GM10266 (cell line): ENCODE results near the gene LIMS4.
"Not testable (repeated sequence)": the region's sequence is repeated elsewhere in the genome, so short reads cannot be mapped to it uniquely, and the experiment has no call there.

ENCODE experiments used
- DNase-seq: peaks from one replicate; pipeline ENCODE4 v3.0.0; 2012; ENCODE audit errors: extremely low spot score

The LIMS4 gene

GRCh38 chr2:110472171-110473058, at the start of gene LIMS4:
TSS of gene LIMS4 (minus strand) at chr2:110472816. CDS start at chr2:110472778, 38 bp downstream.
- not testable (repeated sequence) for DNase-seq

GRCh38 chr2:110499755-110500377, 27.2 kb upstream of the LIMS4 start:
- not testable (repeated sequence) for DNase-seq

GRCh38 chr2:110496027-110496426, 23.4 kb upstream of the LIMS4 start:
- DNase-seq: not testable (repeated sequence)

- not testable (repeated sequence) for DNase-seq
Observed at GRCh38 chr2:110494488-110494887, 21.9 kb upstream of the LIMS4 start.

- DNase-seq: not testable (repeated sequence)
Observed at GRCh38 chr2:110488991-110489390, 16.4 kb upstream of the LIMS4 start.

GRCh38 chr2:110482697-110483096, 10.1 kb upstream of the LIMS4 start:
- DNase-seq: not testable (repeated sequence)

GRCh38 chr2:110481200-110481599, 8.6 kb upstream of the LIMS4 start:
- not testable (repeated sequence) for DNase-seq

- not testable (repeated sequence) for DNase-seq
Observed at GRCh38 chr2:110480084-110480483, 7.5 kb upstream of the LIMS4 start.

GRCh38 chr2:110477370-110477769, 4.8 kb upstream of the LIMS4 start:
- not testable (repeated sequence) for DNase-seq

GRCh38 chr2:110476952-110477351, 4.3 kb upstream of the LIMS4 start:
- not testable (repeated sequence) for DNase-seq

- DNase-seq: not testable (repeated sequence)
Observed at GRCh38 chr2:110475627-110476359, 3.2 kb upstream of the LIMS4 start.

GRCh38 chr2:110474898-110475297, 2.3 kb upstream of the LIMS4 start:
- not testable (repeated sequence) for DNase-seq

- DNase-seq: not testable (repeated sequence)
Observed at GRCh38 chr2:110473059-110473358, 393 bp upstream of the LIMS4 start.

GRCh38 chr2:110468921-110469320, 3.7 kb downstream of the LIMS4 start:
- DNase-seq: not testable (repeated sequence)

GRCh38 chr2:110465312-110465711, 7.3 kb downstream of the LIMS4 start:
- not testable (repeated sequence) for DNase-seq

GRCh38 chr2:110462458-110462857, 10.2 kb downstream of the LIMS4 start:
- not testable (repeated sequence) for DNase-seq

GRCh38 chr2:110460318-110460717, 12.3 kb downstream of the LIMS4 start:
- DNase-seq: not testable (repeated sequence)

GRCh38 chr2:110457214-110457590, 15.4 kb downstream of the LIMS4 start:
- DNase-seq: not testable (repeated sequence)

- not testable (repeated sequence) for DNase-seq
Observed at GRCh38 chr2:110456291-110457213, 16.1 kb downstream of the LIMS4 start.

- DNase-seq: not testable (repeated sequence)
Observed at GRCh38 chr2:110455080-110455670, 17.4 kb downstream of the LIMS4 start.
